Right forelimb (tissue), 1 donor: Measurements from ENCODE around the gene SLC44A5.
"Not testable (repeated sequence)": the region's sequence is repeated elsewhere in the genome, so short reads cannot be mapped to it uniquely, and the experiment has no call there.

Experiments used
- DNase-seq: peaks from one replicate; pipeline ENCODE4 v3.0.0-alpha.2; 2018

The SLC44A5 gene

DNA sequence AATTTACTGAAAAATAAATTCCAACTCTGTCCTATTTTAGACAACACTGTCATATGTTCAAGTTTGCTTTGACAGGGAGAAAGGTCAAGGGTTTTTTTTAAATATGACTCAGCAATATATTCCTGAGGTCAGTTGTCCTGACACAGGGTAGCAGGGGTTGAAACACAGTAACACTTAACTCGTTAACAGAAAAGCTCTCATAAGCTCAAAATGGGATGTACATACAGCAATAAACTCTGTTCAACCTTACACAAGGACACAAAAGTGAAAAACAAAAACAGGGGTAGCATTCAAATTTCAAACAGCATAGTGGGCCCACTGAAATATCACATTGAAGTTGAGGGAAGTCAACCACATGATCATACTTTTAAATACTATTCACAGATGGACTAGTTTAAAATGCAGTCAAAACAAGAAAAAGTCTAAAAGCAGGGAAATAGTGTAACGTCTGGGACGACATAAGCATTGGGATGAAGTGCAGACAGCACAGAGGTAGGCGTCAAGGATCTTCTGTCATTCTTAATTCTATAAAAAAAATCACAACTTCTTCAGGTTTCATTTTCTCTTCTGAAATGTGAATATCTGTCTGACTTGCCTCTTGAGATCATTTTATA lies 89.9 kb downstream of the SLC44A5 start:
- no peak for DNase-seq

DNA sequence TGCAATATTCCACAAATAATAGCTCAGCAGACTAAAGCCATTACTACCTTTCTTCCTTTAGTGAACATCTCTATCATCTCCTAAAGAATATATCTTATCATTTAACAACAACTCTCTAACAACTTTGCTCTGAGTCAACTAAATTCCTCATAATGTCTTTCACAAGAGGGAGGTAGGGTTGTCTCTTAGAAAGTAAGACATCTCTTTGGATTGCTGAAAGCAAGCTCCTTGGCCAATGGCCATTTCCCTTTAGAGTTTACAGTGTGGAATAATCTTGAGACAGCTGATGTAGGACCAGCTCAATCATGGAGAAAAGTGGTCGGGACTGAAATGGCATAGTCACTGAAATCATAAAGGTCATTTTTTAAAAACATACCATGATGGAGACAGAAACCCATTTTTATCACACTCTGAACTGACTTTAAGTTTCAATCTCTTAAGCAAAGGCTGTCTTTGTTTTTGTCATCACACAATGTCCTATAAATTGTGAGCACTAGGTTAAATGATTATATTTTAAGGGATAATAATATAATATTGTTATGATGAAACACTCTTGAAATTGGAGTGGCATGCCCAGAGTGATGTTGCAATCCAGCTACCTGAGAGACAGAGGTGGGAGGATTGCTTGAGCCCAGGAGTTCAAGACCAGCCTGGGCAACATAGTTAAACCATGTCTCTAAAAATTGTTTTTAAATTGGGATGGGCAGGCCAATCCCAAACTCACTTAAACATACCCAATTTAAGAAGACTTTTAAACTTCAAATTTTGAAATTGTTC lies 91.1 kb downstream of the SLC44A5 start:
- DNase-seq = no peak

DNA sequence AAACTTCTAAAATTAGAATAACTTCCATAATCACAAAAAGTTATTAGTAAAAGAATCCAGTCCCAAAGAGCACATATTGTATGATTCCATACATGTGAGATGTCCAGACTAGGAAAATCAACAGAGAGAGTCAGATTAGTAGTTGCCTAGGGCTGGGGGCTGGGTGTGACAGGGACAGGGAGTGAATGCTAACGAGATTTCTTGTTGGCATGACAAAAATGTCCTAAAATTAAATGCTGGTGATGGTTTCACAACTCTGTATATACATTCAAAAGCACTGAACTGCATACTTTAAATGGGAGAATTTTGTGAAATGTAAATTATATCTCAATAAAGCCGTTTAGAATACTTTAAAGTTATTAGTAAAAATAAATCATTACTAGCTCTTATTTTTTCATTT lies 92.2 kb downstream of the SLC44A5 start:
- no peak for DNase-seq

DNA sequence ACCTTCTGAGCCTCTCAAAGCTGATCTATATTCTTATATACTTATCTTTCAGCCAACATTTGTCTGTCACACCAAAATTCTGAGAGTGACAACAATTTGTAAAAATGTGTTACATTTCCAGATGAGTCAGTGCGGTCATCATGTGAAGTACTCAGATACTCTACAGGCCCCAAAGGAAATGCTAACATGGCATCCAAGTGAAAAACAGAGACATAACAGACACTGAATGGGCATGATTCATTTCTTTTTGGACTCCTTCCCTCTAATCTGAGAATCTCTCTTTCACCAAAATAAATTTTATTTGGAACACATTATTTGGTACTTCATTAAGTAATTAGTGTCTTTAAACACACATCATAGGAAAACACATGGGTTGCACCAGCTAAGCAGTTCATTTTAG lies 96.6 kb downstream of the SLC44A5 start:
- DNase-seq = no peak

DNA sequence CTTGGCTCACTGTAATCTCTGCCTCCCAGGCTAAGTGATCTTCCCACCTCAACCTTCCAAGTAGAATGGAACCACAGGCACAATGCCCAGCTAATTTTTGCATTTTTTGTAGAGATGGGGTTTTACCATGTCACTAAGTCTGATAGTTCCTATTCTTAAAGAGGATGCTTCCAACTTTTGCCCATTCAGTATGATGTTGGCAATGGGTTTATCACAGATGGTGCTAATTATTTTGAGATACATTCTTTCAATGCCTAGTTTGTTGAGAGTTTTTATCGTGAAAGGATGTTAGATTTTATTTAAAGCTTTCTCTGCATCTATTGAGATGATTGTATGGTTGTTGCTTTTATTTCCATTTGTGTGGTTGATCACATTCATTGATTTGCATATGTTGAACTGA lies 103.9 kb downstream of the SLC44A5 start:
- no peak for DNase-seq

DNA sequence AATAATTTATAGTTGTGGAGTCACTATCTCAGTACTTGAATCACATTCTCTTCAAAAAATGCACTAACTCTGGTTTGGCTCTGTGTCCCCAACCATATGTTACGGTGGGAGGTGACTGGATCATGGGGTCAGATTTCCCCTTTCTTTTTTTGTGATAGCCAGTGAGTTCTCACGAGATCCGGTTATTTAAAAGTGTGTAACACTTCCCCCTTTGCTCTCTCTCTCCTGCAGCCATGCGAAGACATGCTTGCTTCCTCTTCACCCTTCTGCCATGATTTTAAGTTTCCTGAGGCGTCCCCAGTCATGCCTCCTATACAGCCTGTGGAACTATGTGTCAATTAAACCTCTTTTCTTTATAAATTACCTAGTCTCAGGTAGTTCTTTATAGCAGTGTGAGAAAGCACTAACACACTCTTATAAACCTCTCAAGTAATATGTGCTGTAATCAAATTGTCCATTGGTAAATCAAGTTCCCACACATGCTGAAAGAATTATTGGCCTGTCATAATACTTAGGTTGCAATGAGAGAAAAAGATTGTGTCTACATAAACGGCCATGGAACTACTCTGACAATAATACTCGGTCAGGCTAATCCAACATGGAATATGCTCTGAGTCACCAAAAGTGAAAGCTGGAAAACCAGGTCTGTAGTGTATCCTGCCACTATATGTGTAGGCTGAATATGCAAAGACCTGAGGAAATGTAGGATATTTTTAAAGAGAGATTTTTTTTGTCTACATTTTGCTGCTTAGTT lies 107.5 kb downstream of the SLC44A5 start:
- no peak for DNase-seq

DNA sequence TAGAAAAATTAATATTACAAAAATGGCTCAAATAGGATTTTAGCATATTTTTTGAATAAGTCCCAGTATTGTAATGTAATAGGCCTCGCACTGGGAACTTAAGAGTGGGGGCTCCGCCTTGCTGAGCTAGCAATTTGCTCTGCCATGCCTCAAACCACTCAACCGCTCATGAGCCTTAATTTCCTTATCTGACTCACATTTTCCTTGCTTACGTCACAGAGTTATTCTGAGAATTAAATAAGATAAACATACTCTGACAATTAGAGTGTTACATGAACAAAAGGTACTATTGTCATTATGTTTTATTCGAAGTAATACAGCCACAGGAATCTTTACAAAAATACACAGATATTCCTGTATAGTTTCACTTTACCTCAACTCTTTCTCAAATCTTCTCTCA lies 108.1 kb downstream of the SLC44A5 start:
- DNase-seq = no peak

DNA sequence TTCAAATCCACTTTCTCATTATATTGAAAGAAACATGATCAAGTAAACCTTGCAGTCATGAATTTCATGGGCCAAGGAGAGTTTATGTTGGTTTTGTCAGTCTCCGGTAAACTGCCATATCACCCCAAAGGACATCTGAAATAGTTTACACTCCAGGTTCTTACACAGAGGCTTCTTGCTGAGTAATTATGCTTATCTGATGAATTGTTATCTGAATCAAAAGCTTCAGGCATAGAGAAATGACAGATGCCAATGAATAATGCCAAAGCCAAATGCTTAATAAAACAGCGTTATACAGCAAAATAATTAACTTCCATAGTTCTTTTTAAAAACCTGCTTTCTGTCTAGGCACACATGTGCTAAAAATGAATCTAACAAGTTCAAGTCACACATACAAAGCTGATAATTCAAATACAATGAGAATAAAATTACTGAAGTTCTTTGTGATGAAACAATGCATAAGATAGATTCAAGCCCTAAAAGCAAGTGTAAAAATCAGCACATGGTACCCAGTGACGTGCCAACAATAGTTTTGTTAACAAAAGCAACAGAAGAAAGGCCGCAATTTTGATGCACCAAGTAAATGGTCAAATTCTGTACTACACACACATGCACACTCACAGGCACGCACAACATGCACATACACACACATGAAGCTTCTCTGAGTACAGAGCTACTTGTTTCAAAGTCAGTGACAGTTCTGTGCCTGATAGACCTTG lies 109.2 kb downstream of the SLC44A5 start:
- no peak for DNase-seq

DNA sequence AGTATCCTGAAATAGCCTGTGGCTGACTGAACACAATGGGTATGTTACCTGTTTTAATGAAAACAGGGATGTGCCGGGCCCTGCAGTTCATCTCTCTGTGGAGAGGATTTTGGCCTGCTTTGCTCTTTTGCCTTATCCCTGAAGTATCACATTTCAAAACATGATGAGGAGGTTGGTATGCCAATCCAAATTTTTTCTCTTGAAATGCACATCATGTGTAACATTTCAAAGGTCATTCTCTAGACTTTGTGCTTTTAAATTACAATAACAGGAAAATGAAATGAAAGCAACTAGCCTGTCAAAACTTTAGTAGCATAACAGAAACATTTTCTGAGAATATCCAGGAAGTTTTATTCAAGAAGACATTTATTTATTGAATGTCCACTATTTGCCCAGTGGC lies 118.9 kb downstream of the SLC44A5 start:
- DNase-seq = no peak

DNA sequence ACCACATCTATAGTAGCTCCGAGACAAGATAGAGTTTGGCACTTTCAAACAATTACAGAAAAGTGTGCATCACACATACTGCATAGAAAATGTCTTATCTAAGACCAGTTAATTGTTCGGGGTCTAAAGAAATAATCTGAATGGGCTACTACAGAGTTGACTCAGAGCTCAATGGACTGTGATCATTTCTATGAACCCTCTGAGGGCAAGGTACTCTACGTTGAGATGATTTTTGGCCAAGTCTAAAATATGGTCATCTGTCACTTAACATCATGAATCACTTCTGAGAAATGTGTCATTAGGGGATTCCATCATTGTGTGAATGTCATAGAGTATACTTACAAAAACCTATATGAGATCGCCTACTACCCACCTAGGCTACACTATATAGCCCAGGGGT lies 123.5 kb downstream of the SLC44A5 start:
- no peak for DNase-seq

DNA sequence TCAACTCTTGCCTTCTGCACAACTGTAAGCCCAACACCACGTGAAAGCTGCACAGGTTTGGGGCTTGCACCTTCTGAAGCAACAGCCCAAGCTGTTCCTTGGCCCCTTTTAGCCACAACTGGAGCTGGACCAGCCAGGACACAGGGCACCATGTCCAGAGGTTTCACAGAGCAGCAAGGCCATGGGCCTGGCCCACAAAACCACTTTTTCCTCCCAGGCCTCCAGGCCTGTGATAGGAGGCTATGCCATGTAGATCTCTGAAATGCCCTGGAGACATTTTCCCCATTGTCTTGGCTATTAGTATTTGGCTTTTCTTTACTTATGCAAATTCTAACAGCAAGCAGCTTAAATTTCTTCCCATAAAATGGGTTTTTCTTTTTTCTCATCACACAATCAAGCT lies 126.1 kb downstream of the SLC44A5 start:
- no peak for DNase-seq

DNA sequence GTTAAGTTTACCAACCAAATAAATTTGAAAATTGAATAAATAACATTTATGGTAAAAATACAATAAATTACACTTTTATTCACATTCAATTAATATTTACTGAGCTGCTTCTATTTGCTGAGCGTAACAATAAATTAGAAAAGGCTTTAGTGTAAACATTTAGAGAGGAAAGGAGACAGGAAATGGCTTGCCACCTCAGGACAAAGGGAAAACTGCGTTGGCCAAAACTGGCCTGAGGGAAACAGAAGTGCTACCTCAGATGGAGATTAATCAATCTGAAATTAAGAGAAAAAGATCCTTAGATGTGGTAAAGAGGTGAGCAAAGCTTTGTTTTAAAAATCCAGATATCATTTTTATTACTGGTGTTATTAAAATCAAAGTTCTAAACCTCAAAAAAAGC lies 128.0 kb downstream of the SLC44A5 start:
- no peak for DNase-seq

DNA sequence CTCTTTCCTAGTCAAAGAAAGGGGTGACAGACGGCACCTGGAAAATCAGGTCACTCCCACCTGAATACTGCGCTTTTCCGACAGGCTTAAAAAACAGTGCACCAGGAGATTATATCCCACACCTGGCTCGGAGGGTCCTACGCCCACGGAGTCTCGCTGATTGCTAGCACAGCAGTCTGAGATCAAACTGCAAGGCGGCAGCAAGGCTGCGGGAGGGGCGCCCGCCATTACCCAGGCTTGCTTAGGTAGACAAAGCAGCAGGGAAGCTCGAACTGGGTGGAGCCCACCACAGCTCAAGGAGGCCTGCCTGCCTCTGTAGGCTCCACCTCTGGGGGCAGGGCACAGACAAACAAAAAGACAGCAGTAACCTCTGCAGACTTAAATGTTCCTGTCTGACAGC lies 134.4 kb downstream of the SLC44A5 start:
- not testable (repeated sequence) for DNase-seq

DNA sequence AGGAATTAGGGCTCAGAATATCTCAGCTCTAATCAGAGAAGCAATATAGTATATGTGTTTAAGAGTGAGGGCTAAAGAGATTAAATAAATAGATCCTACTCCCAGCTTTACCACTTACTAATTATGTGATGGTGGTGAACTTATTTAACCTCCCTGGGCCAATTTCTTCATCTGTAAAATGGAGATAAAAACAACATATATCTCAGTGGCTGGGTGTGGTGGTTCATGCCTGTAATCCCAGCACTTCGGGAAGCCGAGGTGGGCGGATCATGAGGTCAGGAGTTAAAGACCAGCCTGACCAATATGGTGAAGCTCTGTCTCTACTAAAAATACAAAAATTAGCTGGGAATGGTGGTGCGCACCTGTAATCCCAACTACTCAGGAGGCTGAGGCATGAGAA lies 135.2 kb downstream of the SLC44A5 start:
- DNase-seq = no peak

DNA sequence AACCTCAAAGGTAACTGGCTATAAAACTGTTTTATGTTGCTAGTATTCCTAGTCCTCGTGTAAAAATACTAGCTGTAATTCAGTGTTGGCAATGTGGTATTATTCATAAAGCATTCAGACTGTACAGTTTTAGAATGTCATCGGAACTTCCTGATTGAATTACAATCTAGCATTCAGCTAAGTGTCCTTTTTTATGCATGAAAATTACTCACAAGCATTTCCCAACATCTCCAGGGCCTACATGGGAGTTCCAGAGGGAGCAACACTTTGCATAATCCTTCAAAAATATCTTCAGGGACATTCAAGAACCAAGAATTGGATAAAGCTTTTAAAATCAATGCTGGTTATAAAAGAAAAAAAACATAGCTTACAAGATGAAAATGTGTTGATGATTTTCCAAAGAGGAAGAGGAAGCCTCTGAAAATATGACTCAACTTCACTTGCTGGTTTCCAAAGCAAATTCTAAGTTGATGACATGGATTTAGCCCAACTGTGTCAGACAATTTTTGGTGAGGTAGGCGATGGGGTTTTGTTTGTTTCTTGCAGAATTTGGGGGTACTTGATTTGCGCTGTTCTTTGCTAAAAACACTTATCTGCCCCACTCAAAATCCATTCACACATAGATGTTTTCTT lies 137.8 kb downstream of the SLC44A5 start:
- DNase-seq = no peak

DNA sequence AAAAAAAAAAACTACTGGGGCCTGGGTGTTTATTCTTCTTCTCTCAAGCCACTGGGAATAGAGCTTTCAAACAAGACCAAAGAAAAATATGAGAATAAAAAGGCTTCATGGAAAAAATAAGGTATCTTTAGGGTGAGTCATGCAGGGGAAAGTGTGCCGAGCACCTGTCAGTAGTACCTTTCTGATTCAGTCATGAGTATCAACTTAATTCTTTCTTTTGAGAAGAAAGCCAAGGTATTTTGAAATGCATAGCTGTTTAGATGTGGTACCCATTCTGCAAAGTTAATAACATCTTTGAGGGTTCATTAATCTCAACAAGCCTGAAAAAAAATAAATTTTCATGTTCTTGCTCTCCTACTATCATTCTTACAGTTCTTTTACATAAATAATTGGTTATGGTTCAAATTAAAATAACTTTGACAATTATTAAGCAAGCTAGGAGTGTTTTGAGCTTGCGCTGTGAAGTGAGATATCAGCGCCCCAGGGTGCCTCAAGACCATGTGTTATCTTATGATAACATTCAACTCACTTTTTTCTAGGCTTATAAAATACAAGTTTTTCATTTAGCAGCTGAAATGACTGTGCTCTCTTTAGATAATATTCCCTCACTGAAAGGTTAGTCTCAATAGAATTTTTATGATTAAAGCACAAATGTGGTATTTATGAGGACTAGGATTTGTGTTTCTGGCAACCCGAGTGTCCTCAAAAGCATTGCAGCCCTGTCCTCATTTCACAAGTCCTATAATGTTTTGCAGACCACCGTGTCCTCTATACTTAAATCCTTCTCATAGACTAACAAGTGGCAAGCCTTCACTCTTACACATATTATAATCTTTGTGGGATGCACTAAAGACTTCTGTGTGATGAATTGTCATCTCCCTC lies 138.6 kb downstream of the SLC44A5 start:
- no peak for DNase-seq

DNA sequence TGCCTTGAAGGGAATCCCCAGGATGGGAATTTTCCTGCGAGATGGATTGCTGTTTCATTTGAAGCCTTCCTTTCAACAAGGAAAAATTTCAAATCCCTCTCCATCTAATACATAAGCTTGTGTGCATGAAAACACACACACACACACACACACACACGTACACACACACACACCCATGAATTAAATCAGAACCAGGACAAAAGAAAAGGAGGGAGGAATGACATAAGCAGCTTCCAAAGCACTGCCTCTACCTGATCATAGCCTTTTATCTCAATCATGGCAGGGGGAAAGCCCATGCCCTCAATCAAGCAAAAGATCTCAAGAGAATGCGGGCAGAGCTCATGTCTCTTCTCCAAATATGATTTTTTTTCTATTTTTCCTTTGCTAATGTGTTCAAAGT lies 139.7 kb downstream of the SLC44A5 start:
- DNase-seq = no peak

DNA sequence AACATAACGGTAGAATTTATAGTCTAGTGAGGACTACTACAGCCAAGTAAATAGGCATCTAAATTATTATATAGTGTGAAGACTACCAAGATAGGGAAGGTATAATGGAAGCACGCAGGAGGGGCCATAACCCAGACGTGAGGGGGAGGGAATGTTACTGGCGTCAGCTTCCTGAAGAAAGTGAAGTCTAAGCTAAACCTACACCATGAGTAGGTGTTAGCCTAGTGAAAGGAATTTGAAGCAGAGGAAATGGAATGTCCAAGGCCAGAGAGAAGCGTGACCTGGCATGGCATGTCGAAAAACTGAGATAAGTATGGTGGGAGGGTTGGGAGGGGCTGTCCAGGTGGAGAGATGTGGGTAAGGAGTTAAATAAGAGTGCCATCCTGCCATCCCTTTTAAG lies 140.5 kb downstream of the SLC44A5 start:
- DNase-seq = no peak

DNA sequence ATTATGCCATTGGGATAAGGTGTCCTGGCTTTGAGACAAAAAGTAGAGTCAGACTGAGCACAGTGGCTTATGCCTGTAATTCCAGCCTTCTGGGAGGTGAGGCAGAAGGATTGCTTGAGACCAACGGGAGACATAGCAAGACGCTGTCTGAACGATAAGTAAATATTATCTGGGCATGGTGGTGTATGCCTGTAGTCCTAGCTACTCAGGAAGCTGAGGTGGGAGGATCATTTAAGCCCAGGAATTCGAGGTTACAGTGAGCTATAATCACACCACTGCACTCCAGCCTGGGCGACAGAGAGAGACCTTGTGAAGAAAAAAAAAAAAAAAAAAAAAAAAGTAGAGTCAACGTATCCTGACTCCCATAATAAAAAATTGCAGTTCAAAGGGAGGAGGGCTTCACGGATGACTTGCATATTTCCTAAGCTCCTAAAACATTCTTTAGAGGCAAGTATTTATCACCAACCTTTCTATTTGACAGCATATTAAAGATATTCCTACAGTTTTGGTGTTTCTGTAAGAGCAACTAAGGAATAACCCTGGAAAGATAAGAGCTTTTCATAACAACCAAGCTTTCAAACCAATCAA lies 141.2 kb downstream of the SLC44A5 start:
- no peak for DNase-seq

DNA sequence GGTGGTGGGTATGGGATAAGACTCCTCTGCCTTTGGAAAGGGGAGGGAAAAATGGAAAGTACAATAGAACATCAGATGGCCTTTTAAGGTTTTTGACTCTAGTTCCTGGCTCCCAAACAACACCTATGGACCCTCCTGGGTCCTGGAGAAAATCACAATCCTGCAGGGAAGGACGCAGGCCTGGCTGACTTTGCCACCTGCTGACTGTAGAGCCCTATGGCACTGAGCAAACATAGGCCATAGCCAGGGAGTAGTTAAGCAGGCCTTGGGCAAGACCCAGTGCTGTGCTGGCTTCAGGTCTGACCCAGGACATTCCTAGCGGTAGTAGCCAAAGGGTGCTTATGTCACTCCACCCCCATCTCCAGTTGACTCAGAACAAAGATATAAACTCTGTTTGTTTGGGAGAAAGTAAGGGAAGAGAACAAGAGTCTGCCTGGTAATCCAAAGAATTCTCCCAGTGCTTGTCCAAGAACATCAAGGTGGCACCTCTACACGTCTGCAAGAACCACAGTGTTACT lies 149.0 kb downstream of the SLC44A5 start:
- no peak for DNase-seq

DNA sequence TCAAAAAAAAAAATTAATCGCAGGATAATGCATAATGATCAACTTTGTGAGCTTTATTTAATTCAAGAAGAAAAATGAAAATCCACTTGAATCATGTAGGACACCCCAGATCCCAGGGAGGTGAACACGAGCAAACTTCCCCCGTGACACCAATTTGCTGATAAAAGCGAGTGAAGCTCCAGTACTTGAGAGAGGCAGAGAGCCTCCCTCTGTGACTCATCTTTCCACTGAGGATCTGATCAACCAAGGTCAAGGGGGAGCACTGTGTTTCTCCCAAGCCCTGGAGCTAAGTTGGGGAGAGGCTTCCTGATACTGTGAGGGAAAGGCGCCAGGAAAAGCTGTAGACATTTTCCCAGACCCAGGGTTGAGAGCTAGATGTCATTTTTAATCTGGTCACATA lies 160.9 kb downstream of the SLC44A5 start:
- DNase-seq = no peak
